Femur (tissue), 1 donor: Measurements from ENCODE around the gene JADE1.
A peak's percentile ranks its signal among the peaks of the same experiment; 100 is the strongest.

Experiments
- DNase-seq: peaks from one replicate; pipeline ENCODE4 v3.0.0-alpha.2; 2017

Gene JADE1

DNA sequence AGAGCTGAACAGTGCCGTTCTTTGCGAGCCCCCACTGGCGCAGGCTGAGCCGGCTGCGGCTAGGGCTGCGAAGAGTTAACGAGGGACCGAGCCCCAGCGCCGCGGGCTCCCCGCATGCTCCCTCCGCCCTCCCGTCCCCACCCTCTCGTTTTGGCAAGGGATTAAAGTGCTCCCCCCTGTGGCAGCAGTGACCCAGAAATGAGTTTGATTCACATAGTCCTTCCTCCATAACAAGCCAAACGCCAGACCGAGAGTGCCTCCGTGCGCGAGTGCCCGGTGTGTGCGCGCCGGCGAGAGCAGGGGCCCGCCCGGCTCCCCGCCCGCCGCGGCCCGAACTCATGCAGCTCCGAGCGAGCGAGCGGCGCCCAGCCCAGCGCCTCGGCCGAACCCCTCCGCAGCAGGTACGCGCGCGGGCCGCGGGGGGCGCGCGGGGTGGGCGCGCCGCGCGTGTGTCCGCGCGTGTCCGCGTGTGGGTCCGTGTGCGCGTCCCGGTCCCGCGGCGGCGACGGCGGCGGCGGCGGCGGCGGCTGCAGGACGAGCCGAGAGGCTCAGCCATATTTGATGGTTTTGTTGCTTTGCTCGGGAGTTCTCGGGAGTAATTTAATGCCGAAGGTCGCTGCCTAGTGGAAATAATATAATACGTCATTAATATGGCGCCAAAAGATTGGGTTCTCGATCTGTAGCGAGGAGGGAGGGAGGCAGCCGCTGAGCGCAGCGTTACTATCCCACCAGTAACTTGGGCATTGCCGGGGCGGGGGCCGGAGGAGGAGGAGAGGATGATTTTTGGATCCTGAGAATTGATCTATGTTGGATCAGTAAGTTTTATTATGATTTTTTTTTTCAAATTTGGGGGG lies at the start of gene JADE1:
Gene JADE1, plus strand, starts transcription at position 224 of the 854 bp plus-strand sequence. CDS start 22,059 bp downstream, outside the sequence.
- peak; percentile 95 for DNase-seq

DNA sequence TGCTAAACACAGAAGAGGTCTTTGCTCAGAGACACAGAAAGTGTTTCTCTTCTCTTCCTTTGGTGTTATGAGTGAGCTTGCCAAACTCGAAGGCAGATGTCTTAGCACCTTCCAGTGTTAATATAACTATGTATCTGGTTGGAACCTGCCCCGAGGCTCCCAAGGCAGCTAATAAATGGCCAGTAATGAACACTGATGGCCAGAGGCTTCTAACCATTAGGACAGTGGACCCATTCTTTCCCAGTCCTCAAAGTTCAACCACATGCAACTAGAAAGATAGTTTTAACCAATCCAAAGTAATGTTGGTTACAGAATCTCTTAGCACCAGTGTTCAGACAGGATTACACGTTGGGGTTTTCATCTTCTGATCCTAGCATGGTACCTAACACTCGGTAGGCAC lies 42.7 kb upstream of the JADE1 start:
- no peak for DNase-seq

DNA sequence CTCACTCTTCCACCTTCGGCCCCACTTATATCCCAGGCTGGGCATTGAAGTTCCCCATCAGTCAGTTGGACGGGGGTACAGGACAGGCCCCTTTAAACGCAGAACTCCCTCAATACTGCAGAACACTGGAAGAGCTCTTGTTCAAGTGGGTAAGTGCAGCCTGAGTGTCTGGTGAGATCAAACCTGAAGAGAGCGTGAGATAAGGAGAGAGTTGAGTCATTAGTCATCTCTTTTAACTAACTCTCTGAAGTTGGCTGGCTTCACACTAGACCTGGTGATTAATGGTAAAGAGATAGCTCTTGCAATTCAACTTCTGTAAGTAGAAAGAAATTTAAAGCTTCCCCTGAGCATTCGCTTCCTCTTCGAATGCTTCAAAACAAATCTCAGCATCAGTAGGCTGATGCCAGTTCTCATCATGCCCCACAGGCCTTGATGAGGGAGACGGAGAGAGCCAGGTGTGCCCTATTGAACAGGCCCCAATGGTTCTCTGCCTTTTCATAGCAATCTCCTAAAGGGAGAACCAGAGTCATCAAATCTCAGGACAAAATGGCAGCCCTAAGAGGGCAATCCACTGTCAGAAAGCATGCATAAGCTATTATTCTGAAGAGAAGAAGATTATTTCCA lies 41.0 kb upstream of the JADE1 start:
- DNase-seq, result no peak

DNA sequence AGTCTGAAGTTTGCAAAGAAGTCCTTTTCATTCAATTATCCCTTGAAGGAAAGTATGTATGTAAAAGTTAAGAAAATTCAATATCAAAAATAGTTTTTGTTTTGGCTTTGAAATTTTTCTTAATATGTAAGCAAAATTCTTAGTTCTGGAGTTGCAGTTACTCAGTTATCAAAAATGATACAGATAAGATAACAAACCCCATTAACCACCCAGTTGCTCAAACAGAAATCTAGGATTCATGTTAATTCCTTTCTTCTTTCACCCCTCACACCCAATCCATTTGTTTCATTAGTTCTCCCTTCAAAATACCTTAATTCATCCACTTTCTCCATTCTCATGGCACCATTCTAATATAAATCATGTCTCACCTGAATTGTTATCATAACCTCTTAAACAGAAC lies 40.5 kb upstream of the JADE1 start:
- DNase-seq, result no peak

DNA sequence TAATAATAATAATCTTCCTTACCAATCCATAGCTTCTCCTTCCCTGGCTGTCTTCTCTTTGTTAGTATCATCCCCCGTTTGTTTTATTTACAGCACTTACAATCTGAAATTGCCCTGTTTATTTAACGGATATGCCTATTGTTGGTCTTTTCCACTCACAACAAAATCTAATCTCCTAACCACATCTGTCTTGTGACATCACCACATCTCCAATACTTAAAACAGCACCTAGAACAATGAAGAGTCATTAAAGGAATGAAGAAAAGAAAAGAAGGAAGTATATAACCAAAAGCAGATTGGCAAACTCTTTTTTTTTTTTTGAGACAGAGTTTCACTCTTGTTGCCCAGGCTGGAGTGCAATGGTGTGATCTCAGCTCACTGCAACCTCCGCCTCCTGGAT lies 38.7 kb upstream of the JADE1 start:
- no peak for DNase-seq

DNA sequence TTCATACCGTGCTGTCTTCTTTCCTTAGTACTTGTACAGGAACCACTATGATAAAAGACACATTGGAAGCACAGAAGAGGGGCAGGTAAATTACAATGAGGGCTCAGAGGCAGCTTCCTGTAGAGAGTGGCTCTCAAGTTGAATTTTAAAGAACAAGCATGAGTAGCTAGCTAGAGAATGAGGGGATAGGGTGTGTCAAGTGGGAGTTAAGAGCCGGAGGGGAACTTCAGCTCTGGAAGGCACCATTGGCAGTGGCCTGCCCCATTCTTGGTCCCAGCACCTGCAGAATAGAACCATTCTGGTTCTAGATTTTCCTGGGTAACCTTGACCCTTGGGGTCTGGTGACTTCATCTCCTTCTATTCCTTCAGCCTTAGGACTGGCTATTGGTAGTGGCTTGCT lies 34.0 kb upstream of the JADE1 start:
- no peak for DNase-seq

DNA sequence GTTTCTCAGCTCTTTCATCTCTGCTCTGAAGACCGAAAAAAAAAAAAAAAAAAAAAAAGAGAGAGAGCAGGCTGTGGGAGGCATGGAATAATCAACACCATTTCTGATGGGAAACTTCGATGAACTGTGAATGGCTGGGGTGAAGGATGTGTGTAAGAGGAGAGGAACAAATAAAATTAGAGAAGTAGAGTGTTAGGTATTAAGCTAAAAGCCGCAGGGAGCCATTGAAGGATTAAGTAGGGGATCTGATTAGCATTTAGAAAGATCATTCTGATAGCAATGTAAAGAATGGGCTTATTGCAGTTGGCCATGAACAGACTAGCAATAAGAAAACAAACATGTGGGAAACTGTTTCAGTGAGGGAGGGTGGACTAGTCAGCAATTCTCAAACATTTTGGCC lies 33.6 kb upstream of the JADE1 start:
- DNase-seq, result no peak

DNA sequence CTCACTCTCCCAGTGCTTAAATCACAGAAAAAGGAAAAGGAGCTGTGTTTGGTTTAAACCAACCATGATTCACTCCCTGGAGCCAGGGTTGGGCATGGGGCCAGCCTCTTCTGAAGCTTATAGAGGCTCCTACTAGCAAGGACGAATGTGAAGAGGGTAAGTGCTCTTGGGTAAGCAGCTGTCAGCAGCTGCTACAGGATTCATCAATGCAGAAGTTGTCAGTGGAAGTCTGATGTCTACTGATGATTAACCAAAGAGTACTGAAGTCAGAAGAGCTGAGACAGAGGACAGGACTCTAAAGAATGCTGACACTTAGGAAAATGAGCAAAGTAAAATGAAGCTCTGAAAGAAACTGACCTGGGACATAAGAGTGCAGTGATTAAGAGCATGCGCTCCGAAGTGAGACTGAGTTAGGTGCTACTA lies 32.7 kb upstream of the JADE1 start:
- peak; percentile 43 for DNase-seq

DNA sequence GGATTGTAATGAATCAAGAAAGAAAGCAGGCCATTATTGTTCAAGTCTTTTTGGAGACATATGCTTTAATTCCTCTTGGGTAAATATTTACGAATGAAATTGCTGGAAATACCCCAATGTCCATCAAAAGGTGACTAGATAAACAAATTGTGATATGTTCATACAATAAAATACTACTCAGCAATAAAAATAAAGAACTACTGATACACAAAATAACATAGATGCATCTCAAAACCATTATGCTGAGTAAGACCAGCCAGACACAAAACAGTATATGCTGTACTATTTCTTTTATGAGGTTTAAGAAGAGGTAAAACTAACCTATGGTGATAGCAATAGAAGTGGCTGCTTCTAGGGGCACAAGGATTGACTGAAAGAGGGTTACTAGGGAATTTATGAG lies 28.8 kb upstream of the JADE1 start:
- no peak for DNase-seq

DNA sequence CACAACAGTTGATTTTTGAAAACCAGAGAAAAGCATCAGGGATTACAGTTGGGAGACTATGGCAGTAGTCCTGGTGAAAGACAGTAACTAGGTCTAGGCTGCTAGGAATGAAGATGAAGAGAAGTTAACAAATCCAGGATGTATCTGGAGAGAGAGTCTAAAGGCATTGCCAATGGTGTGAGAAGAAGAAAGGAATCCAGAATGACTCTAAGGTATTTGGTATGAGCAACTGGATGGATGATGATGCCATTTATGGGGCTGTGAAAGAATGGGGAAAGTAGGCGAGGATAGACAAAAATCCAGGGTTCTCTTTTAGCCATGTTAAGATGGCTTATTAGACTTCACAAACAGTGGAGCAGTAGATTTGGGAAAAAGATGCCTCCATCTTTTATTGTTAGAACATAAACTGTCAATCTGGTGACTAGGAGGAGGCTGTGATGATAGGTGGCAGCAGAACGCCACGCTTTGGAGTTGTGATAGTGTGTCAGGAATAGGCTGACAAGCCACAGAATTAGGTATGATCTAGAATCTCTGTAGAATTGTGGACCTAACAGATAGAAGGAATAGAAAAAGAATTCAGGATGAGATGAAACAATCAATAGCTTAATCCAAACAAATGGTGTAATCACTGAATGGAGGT lies 27.3 kb upstream of the JADE1 start:
- no peak for DNase-seq

DNA sequence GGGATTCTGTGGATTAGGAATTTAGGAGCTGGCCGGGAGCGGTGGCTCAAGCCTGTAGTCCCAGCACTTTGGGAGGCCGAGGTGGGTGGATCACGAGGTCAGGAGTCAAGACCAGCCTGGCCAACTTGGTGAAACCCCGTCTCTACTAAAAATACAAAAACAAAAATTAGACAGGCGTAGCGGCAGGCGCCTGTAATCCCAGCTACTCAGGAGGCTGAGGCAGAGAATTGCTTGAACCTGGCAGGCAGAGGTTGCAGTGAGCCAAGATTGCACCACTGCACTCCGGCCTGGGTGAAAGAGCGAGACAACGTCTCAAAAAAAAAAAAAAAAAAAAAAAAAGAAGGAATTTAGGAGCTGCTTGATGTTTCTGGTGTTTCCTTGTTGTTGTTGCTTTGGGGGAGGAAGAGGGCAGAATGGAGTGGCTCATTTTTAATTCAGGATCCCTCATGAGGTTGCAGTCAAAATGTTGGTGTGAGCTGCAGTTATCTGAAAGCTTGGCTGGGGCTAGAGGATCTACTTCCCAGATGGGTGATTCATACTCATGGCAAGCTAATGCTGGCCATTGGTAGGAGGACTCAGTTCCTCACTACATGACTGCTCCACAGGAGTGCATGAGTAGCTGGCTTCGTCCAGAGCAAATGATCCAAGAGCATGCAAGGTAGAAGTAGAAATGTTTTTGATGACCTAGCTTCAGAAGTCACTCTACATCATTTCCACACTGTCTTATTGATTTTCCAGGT lies 26.5 kb upstream of the JADE1 start:
- no peak for DNase-seq

DNA sequence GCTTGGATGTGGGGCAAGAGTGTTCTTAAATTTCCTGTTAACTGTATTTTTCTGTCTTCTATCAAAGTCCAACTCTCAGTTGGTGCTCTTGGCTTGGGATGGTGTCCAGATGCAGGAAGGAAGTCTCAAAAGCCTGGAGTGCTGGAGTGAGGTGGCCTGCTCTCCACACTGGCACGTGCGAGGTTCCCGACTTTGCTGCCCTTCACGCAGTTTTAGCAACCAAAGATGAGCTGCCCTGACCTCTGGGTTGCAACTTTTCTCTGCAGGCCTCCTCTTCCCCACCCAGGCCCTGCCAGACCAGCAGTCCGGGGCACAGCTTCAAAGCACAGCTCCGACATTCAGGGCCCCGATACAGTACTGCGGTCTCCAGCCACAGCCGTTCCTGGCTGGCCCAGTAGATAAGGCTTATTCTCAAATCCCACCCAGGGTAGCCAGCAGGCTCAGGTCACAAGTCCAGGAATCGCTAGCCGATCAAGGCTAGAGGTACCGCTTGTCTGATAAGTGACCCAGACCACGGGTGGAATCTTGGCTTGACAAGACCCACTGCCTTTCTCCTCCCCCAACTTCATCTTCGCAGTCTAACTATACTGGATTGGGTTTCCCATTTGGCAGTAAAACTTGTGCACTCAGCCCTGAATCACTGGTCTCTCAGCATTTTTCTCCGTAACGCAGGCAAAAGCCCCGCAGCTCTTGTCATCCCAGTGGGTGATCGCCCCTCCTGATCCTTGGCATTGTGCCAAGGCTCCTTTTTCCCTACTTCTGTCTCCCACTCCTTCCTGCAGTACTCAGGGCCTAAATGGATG lies 21.8 kb upstream of the JADE1 start:
- peak; percentile 19 for DNase-seq

DNA sequence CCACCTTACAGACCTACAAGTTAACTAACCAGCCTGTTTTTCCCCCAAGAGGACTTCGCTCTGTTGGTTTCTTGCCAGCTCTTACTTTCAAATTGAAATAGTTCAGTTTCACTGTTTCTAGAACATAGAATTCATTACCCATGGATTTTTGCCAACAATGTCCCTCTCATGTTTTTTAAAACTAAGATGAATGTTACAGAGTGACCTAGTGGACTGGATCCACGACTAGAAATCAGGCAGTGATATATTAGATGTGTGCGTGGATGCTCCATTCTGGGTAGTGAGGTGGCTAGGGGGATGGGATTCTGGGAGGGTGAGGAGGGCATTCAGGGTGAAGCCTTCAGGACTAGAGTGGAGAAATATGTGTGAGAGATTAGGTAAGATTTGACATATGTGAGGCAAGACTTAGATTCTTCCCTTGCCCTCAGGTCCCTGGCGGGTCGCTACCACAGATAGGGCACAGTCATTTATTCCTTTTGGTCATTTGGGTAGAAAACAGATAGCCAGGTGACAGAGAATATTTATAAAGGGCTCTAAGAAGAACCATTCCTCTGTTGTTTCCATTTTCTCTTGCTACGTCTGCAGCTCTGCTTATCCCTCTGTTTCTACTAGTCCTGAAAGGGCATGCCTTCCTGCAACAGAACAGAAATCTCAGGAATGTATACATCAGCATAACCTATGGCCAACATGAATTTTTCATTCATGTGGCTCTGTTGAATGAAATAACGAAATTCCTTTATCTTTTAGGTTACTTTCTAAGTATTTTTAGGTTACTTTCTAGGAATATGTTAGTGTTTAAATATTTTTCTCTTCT lies 15.4 kb upstream of the JADE1 start:
- no peak for DNase-seq

DNA sequence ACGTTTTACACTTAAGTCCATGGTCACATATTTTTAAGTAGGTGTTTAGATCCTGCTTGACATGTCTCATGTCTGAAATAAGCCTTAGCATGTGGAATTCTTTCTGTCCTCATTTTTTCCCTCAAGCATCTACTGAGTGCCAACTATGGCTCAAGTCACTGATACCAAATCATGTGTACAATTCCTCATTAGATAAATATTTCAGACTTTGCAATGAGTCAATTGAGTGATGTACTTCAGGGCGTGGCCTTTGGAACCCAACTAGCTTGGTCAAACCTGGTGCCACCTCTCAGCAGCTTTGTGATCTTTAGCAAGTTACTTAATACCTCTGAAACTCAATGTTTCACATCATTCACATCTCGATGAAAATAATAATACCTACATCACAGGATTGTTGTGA lies 12.6 kb upstream of the JADE1 start:
- DNase-seq, result no peak

DNA sequence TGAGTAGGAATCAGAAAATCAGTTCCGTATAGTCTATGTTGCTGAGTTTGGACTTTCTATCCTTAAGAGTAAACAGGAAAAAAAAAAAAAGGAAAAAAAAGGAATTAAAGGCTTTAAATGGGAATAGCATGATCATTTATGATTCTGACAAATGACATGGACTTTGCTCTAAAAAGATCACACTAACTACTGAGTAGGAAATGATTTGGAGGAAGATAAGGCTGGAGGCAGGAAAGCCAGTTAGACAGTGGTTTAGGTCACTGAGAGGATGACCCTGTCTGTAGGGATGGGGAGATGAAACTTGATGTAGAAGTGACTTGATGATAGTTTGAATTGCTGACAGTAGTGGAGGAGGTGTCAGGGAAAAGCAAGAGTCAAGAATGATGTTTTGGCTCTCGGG lies 9.2 kb upstream of the JADE1 start:
- DNase-seq, result no peak

DNA sequence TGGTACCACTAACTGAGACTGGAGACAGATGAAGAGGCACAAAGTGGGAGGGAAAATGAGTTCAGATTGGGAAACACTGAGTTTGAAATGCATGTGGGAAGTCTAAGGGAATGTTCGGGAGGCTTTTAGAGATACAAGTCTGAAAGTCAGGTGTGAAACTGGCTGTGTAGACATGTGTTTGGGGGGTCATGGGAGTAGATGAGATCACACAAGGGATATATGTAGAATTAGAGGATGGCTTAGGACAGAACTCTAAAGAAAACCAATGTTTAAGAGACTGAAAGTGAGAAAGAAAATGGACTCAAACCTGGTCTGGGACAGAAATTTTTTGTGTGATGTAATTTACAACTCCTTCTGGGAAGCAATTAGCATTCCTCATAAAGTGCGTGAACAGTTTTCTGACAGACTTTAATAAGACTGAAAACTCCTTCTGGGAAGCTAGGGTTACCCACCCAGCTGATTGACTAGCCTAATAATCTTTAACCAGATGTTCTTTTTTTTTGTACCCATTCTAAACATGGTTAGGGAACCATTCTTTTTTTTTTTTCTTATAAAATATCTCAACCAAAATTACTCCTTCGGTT lies 8.7 kb upstream of the JADE1 start:
- no peak for DNase-seq

DNA sequence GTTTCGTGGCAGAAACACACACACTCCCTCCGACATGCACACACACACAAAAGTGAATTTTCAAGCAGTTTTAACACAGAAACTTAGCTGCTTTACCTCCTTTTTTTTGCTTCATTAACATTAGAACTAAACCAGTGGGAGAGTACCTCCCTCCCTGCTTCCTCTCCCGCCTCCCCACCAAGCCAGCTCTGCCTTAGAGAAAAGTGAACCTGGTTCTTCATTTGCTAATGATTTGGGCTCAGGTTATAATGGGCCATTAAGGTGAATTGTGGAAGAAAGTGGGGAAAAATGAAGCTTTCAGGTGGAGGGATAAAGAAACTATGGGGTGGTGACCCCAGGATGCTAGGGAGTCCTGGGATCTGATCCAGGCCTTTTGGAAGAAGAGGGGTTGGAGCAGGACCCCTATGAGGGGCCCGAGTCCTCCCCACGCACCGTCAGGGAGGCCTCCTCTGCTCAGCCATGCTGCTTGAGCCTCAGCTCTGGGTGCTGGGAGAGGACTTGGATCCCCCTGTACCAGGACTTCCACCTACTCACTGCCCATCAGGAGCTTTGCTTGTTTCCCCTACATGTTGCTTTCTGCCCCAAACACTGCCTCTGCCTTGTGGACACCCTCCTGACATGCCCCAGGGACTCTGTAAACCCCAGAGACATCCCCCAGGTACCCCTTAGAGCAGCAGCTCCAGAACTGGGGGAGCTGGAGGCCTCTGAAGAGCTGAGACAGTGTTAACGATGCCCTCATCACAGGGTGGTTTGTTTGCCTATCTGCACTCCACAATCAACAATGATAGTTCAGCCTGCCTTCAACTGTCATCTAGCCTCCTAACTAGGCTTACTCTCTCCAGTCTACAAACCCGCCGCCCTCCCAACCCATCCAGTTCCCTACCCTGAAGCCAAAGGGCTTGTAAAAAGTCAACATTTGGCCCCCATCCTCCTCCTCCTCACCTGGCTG lies 6.5 kb upstream of the JADE1 start:
- no peak for DNase-seq

DNA sequence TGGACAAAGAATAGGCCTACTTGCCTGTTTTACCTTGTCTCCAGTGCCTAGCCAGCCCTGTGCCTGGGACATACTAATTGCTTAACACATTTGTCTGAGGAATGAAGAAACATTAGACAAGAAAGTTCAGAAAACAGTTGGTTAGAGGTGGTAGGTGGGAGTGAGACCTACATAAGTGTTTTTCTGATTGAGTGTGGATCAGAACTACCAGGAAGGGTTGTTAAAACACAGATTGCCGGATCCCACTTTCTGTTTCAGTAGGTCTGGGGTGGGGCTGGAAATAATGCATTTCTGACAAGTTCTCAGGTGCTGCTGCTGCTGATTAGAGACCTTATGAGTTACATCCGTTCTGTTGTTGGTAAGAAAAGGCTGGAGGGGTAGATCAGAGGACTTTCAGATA lies 5.7 kb upstream of the JADE1 start:
- no peak for DNase-seq

DNA sequence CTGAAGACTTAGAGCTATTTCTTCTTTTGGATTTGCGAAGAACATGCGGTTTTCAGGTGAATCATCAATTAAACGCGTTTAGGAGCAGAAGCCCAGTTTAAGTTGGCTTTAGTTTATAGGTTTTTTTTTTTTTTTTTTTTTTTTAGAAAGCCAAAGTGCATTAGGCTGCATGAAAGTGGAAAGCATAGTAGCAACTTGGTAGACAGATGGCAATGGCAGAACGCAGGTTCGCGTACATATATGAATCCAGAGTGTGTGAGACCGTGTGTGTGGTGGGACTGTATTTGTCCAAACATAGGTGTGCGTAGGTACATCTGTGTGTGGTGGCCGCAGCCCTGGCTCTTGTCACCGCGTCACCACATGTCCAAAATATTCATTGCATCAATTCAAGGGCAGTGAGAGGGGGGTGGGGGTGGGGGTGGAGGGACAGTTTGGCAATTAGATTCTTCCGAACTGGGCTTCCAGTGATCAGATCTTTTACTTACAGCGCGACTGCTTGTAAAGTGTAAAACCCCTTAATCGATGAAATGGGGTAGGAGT lies 901 bp downstream of the JADE1 start:
- DNase-seq, result peak; percentile 62
